NCI-H2107 treated with DMSO at 0.1 percent for 48 hours (cell line): Measurements from ENCODE around the gene ATF7IP.

ENCODE experiments used
- DNase-seq: peaks from one replicate; lab custom pipeline; 2025; ENCODE audit not compliant: unreplicated experiment; lab: John Stamatoyannopoulos, UW

Gene ATF7IP

DNA sequence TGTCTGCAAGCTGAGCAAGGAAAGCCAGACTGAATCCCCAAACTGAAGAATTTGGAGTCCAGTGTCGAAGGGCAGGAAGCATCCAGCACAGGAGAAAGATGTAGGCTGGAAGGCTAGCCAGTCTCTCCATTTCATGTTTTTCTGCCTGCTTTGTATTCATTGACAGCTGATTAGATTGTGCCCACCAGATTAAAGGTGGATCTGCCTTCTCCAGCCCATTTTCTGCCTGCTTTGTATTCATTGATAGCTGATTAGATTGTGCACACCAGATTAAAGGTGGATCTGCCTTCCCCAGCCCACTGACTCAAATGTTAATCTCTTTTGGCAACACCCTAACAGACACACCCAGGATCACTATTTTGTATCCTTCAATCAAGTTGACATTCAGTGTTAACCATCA, 116.9 kb downstream of the ATF7IP start:
- DNase-seq, result no peak

DNA sequence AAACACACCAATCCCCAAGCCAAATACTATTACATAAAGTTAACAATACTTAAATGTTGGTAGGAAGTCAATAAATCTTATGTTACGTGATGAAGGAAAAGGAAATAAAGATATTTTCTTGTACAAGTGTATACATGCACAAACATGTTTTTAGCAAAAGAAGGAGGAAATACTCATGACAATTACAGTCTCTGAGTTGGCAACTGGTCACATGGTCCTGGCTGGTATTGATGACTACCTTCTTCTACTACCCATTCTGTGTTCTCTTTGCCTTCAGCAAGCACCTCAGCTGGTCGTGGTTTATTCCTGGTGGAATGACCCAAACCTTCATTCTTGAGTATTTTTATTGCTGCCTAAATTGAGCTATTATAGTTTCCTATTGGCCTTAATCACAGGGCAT, 117.4 kb downstream of the ATF7IP start:
- DNase-seq, result no peak

DNA sequence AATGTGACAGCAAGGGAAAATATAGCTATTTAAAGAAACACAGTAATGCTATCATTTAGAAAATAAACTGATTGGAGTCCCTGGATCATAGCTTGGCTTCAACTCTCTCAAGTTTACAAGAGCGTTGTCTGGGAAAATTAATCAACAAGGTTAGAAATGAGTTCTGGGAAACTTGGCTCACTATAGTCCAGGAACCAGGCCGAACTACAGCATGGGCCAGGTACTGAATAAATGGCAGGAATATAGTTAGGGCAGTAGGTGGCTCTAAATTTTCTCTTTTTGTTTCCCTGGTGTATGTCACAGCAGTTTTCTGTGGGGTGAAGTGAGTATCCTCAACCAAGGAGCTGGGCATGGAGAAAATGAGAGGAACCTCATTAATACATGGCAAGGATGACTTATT, 129.8 kb downstream of the ATF7IP start:
- no peak for DNase-seq

DNA sequence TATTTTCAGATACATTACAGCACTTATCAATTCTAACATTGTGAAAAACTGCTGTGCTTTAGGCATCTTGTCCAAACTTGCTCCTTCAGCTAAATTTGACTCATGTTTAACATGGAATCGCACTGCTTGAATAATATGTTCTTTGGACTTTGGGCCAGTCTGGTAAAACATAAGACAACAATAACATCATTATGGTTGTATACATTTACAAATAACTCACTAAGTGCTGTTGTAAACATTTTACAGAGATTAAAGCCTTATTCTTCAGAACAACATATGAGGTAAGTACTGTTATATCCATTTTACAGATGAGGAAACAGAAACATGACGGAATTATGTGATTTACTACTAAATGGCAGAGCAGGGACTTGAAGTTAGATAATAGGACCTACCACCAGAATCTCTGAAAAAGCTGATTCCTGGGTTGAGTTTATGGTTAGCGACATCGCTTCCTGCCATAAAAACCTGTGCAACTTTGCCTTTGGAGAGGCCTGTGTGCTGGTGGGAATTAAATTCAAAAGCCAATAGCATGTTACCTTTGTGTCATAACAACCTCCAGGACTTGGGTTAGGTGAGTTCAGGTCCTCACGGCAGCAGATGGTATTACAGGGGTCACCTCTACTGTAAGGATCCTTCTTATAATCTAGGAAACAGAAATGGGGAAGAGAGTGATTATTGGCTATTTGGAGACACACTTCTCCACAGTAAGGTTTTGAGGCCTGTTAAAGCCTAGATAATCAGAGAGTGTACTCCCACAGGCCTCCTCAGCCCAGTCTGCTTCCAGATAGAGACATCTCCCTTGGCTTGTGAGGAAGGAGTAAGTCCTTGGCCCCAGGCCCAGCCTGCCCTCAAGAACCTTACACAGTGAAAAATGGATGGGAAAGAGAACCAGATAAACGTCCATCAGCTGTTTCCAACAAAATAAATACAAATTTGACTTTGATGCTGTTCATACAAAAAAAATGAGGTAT, 140.4 kb downstream of the ATF7IP start:
- DNase-seq, result no peak

DNA sequence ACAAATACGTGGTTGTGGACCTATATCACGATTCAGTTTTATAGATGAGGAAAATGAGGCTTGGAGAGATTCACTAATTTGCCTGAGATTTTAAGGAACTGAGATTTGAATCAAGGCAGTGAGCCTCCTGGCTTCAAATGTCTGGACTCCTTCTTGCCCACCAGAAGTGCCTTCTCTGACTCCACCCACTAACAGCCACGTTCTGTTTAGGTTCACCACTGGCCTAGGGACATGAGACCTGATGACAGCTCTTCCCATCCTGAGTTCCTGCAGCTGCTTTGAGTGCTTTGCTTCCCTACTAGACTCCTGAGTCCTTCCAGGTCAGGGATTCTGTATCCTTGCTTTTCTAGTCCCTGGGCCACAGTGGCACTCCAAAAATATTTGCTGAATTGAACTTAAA, 145.1 kb downstream of the ATF7IP start:
- DNase-seq, result no peak

DNA sequence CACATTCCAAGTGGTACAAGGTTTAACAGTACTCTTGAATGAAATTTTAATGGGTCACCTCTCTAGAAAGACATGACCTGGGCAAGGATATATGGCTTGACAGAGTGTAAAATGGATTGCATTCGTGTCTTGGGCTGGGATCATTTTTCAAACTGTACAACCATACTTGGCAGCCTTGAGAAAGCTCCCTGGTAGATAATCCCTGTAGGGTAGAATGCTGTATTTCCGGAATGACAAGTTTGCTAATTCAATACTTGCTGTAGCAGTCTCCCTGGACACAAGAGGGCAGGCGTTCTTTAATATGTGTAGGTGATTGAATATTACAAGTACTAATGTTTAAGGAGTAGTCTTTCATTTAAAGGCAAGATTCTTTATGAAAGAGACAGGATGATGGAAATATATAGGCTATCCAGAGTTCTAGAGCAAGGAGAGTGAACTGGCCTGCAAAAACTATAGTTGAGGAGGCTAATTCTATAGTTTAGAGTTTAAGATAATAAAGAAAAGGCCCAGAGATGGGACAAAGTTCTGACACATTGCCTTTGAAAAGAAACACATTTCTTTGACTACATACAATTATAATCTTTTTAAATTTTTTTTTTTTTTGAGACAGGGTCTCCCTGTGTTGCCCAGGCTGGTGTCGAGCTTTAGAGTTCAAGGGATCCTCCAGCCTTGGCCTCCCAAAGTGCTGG, 148.8 kb downstream of the ATF7IP start:
- DNase-seq, result peak; percentile 48

DNA sequence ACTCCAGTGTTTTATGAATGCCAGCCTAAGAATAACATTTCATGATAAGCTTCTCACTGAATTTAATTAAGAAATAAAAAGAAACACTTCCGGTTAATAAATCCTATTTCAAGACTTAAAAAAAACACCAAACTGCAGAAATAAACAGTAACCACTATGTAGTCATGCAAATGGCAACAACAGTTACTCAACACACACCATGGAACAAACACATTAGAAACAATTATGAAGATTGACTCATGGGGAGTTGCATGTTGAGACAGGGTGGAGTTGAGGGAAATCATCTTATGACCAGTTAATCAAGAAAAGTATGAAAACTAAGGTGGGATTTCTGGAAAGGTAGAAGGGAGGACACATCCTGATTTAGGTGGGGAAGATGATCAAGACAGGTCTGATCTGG, 149.5 kb downstream of the ATF7IP start:
- no peak for DNase-seq

DNA sequence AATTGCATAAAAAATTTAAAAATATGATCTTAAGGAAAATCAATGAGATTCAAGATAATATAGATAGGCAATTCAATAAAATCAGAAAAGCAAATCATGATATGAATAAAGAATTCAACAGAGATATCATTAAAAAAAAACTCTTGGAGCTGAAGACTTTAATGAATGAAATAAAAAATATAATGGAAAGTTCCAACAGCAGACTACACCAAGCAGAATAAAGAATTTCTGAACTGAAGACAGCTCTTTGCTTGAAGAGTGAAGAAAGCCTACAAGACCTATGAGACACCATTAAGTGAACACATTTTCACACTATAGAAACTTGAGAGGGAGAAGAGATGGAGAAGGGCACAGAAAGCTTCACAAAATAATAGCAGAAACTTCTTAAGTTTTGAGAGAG, 156.3 kb downstream of the ATF7IP start:
- no peak for DNase-seq

DNA sequence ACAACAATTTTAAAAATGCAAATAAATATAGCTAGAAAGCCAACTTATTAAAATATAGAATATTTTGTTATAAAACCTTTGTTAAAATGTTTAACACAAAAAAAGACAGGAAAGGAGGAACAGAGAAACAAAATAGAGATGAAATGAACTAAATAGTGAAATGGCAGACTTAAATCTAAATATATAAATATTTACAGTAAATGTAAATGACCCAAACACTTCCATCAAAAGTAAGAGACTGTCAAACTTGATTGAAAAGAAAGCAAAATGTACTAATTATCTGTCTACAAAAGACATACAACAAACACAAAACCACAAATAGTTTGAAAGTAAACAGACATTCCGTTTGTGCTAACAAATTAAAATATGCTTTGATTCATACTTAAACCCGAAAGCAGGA, 160.5 kb downstream of the ATF7IP start:
- DNase-seq, result no peak

DNA sequence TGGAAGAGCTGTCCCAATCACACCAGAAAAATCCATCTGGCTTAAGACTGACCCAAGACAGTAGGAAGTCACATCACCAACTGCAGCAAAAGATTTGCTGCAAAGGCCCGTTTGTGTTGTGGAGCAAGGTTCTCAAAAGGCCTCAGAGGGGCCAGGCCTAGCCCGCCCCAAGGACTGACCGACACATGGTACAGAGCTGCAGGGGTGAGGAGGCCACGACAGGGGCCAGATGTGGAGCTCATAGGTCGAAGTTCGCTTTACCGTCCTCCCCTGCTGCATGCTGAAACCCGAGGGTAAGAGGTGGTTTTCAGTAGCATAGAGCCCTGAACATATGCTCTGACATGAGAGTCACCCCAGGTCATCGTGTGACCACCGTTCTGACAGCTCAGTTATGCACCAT, 166.7 kb downstream of the ATF7IP start:
- DNase-seq, result no peak

DNA sequence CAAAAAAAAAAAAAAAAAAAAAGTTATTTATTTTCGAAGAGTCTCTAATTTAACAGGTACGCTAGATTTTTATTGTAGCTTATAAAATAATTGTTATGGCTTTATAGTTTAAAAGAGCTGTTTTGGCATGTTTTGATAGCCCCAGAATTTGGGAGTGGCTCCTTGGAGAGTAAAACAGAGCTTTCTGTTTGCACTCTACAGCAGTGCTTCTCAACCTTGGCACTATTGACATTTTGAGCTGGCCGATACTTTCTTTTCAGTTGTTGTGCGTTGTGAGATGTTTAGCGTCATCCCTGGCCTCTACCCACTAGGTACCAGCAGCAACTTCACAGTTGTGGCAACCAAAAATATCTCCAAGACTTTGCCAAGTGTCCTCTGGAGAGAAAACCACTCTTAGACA, 171.6 kb downstream of the ATF7IP start:
- DNase-seq, result no peak

DNA sequence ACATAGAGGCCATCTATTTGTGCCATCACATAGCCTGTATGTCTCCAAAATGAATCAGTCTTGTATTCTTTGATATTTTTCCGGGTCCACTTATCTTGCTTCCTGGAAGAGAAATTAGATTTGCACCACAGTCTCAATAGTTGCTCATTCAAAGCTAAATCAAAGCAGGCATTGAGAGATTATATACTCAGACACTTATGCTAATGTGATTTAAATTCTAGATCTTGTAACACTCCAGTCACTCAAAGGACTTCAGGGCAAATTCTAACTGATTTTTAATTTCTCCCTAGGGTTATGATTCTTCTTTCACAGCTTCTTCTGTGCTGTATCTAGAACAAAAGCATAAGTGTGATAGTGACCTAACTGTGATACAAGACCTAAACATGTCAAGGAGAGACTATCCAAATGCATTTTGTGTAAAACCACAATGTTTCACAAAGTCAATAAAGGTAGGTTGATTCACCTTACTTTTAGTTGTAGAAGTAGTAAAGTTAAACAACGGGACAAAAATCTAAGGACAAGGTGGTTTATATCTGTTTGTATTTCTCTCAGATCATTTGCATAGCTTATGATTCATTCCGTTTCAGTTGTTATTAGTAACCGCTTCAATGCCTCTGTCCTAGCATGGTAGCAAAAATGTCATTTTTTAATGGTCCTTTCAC, 175.4 kb downstream of the ATF7IP start:
- no peak for DNase-seq

DNA sequence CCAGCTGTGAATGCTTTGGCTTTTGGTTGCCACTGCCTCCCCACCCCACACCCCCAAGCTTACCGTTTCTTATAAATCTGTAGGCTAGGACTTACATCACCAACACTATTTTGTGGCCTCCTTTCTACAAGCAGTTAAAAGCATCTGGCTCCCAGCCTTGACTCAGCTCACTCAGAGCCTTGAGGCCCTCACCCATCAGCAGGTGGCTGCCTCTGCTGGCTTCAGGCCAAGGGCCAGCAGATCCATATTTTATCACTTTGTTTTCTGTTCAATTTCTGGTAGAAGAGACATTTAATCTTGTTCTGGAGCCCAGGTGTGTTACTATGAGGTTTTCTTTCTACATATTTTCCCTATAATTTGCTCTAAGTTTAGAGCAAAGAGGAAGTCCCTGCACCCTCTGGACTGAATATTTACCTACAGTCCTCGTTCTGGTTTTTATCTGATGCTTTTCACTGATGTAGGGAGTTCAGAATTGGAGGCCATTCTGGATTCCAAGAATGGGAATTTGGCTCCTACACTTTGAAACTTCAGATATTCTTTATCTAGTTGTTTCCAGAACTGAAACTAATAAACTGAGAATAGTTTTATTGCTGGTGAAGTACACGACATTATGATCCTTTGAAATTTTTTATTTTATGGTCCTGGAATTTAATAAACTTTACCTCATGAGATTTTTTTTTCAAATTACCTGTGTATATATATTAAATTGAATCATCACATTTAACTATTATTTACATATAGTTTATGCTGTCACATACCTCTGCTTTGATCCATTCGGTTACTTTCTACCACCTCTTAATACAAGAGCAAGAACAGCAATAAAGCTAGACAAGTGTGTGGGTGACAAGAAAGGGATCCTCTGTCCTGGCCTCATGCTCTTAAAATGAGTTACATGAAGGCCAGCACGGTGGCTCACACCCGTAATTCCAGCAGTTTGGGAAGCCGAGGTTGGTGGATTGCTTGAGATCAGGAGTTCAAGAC, 180.0 kb downstream of the ATF7IP start:
- no peak for DNase-seq

DNA sequence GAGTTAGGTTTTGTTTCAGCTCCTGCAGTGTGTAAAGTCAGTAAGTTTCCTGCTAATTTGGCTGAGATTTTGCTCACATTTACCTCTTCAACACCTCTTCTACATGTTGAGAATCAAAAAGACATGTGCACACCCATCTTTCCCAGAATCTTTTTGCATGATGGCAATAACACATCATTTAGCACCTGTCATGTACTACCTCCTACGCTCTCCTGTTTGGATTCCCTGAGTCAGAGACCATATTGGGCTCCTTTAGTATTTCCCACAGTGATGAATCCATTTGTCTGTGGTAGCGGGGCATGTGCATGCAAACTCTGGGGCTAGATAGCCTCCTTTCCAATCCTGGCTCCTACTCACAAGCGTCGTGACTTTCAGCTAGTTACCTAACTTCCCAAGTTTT, 182.1 kb downstream of the ATF7IP start:
- DNase-seq, result no peak

DNA sequence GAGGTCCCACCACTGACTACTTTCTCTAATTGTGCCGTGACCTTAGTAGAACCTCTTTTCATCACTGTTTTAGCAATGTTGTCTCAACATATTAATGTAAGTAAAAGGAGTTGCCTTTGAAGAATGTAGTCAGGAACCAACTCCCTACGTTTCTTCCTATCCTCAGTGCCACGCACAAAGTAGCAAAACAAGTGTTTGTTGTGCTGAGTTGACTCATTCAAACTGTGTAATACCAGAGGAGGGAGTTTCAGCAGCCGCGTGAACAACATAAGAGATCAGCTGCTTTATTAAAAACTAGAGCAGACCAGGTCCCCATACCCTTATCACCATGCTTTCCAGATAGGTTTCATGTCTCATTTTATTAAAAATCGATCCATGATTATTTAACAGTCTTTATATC, 183.1 kb downstream of the ATF7IP start:
- DNase-seq, result no peak
